Gastroesophageal sphincter (tissue), 4 donors: Measurements from ENCODE around the gene HSPA9. TPM values are rescaled to one million over a fixed set of nuclear protein-coding genes. Genes with fewer than 3 reads are reported as not detected.

Source experiments
- ATAC-seq: fragments of 150-250 bp; one replicate; pipeline ENCODE4 v1.9.1; 2016; ENCODE audit warnings: mild to moderate bottlenecking, moderate library complexity
- H3K27ac ChIP-seq, 4 donors: fragments of 200-600 bp; sonication (generic) in 3 of 4; 1 replicate in 3 of 4; 2 replicates in 1 of 4; pipeline ENCODE4 v1.5.1; 2016 to 2019
- H3K27me3 ChIP-seq: fragments of 200-600 bp; sonication (generic); one replicate; pipeline ENCODE4 v1.5.1; 2019
- H3K36me3 ChIP-seq, 2 donors: fragments of 200-600 bp; sonication (generic); one replicate each; pipeline ENCODE4 v1.5.1; 2019; ENCODE audit warnings: control low read depth in 1 of 2
- H3K4me1 ChIP-seq, 3 donors: fragments of 200-600 bp; sonication (generic); 1 replicate in 2 of 3; 2 replicates in 1 of 3; pipeline ENCODE4 v1.5.1; 2016 to 2019; ENCODE audit warnings: control low read depth in 2 of 3
- H3K4me3 ChIP-seq, 2 donors: fragments of 200-600 bp; sonication (generic); one replicate each; pipeline ENCODE4 v1.5.1; 2019; ENCODE audit warnings: mild to moderate bottlenecking in 1 of 2, moderate library complexity in 1 of 2
- H3K9me3 ChIP-seq, 3 donors: fragments of 200-600 bp; sonication (generic); one replicate each; pipeline ENCODE4 v1.5.1; 2017 to 2019; ENCODE audit warnings: control low read depth in 2 of 3
- EP300 ChIP-seq: sonication (generic); formaldehyde crosslinking; IDR thresholded peaks from one replicate; pipeline ENCODE4 v1.6.1; 2017; ENCODE audit warnings: antibody characterized with exemption, mild to moderate bottlenecking
- POLR2A ChIP-seq, 2 donors: fragments of 450-650 bp; IDR thresholded peaks; one replicate each; pipeline ENCODE4 v1.6.1; 2017; ENCODE audit warnings: antibody characterized with exemption in 2 of 2, mild to moderate bottlenecking in 2 of 2, moderate library complexity in 1 of 2
- POLR2AphosphoS5 ChIP-seq: sonication (generic); formaldehyde crosslinking; IDR thresholded peaks from one replicate; pipeline ENCODE4 v1.6.1; 2017; ENCODE audit warnings: antibody characterized with exemption
- WGBS, 2 donors: methylation state at CpG; one replicate each; pipeline ENCODE4 v1.1.5; 2018; ENCODE audit warnings: low coverage in 1 of 2; 5-methylcytosine and 5-hydroxymethylcytosine counted together
- total RNA-seq, 4 donors: library from RNA; depleted of rRNA; stranded (reverse); fragments of >200 nt; gene quantifications; one replicate each; pipeline ENCODE4 v1.1.0, GENCODE V29; 2016
- TF ChIP-seq, protein P1 (sequence below), 4 experiments: fragments of 200-600 bp in 2 of 4; fragments of 450-650 bp in 2 of 4; sonication (generic) in 1 of 4; IDR thresholded peaks; one replicate each; pipeline ENCODE4 v1.5.1; 2017 to 2019; ENCODE audit warnings: antibody characterized with exemption in 4 of 4, mild to moderate bottlenecking in 2 of 4, moderate library complexity in 2 of 4

Gene HSPA9
- total RNA-seq, 4 donors from 2014 or later = 201 to 367 (median 267) TPM

DNA sequence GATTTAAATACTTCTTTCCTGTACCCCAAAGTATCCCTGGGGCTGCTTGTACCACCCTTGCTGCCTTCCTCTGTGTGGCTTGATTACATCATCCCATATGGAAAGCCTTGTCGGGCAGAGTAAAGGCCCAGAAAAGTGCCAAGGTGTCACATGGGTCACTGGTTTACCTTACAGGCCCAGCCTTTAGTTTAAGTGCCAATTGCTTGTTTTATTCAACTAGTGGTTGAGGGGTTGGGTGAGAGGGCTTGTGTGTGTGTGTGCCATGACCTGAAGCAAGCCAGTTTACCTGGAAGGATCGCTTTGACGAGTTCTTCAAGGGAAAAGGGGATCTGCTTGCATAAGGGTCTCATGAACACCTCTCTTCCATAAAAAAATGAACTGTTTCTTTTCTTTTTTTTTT, 7.8 kb upstream of the HSPA9 start:
- no peak for TF ChIP-seq POLR2A (IDR thresholded peaks at IDR 0.05)
- TF ChIP-seq, protein P1, sequence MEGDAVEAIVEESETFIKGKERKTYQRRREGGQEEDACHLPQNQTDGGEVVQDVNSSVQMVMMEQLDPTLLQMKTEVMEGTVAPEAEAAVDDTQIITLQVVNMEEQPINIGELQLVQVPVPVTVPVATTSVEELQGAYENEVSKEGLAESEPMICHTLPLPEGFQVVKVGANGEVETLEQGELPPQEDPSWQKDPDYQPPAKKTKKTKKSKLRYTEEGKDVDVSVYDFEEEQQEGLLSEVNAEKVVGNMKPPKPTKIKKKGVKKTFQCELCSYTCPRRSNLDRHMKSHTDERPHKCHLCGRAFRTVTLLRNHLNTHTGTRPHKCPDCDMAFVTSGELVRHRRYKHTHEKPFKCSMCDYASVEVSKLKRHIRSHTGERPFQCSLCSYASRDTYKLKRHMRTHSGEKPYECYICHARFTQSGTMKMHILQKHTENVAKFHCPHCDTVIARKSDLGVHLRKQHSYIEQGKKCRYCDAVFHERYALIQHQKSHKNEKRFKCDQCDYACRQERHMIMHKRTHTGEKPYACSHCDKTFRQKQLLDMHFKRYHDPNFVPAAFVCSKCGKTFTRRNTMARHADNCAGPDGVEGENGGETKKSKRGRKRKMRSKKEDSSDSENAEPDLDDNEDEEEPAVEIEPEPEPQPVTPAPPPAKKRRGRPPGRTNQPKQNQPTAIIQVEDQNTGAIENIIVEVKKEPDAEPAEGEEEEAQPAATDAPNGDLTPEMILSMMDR (IDR thresholded peaks at IDR 0.05) = no peak
- no peak for TF ChIP-seq POLR2AphosphoS5
- no peak for TF ChIP-seq EP300
- no peaks in the 10 kb centered on the region for H3K27me3 ChIP-seq
- WGBS, 2 donors = 97 to 100% methylated on average over 2 to 3 of the region's 3 CpGs
- no peak overlapping the region for H3K4me3 ChIP-seq
- no peaks in the 10 kb centered on the region for H3K9me3 ChIP-seq
- H3K4me1 ChIP-seq = peaks cover 0 to 6% (median 0%) of the 10 kb centered on the region in 3 donors
- H3K27ac ChIP-seq = no peak overlapping the region
- no peak for ATAC-seq
- H3K36me3 ChIP-seq = no peaks in the 10 kb centered on the region

DNA sequence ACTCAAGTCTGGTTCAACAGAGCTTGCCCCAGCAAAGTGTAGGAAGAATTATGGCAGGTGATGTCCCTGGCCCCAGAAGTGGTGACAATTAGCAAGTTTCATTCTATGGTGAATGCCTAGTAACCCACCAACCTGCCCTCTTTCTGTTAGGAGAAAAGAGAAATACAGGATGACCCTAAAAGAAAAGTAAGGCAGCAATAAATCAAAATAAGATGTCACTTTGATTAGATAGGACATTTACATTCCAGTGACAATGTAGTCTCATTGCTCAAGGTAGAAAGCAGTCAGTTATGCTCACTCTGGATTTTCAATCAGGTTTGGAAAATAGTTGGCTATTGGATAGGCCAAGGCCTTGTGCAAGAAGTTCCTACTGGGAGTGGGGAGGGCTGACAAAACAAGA, 5.6 kb upstream of the HSPA9 start:
- H3K36me3 ChIP-seq = no peaks in the 10 kb centered on the region
- no peaks in the 10 kb centered on the region for H3K27me3 ChIP-seq
- ATAC-seq = no peak
- H3K4me3 ChIP-seq = no peak overlapping the region
- H3K4me1 ChIP-seq = peaks cover 0 to 12% (median 0%) of the 10 kb centered on the region in 3 donors
- TF ChIP-seq POLR2A (IDR thresholded peaks at IDR 0.05) = no peak
- TF ChIP-seq, protein P1 (IDR thresholded peaks at IDR 0.05) = no peak
- TF ChIP-seq POLR2AphosphoS5 = no peak
- no peak for TF ChIP-seq EP300
- no peaks in the 10 kb centered on the region for H3K9me3 ChIP-seq
- no peak overlapping the region for H3K27ac ChIP-seq

DNA sequence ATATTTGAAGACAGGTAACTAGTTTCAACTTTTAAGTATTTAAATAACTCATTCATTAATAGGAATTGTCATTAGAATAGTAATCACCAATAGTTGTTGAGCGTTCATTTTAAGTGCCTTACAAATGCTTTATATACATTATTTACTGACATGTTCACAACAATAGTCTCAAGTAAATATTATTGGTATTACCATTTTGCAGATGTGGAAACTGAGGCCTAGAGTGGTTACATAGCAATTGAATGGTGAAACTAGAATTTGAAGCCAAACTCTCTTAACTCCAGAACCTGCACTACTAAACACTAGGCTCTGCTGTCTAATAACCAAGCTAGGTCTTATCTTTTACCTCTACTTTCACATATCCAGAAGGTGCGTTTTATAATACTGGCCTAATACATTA, 4.8 kb upstream of the HSPA9 start:
- ATAC-seq = no peak
- H3K27me3 ChIP-seq = no peaks in the 10 kb centered on the region
- H3K27ac ChIP-seq = no peak overlapping the region
- no peaks in the 10 kb centered on the region for H3K36me3 ChIP-seq
- no peak overlapping the region for H3K4me3 ChIP-seq
- peaks cover 0 to 12% (median 0%) of the 10 kb centered on the region in 3 donors for H3K4me1 ChIP-seq
- WGBS, 2 donors = 91 to 94% methylated on average over 2 of the region's 2 CpGs
- no peaks in the 10 kb centered on the region for H3K9me3 ChIP-seq
- TF ChIP-seq EP300 = no peak
- TF ChIP-seq, protein P1 (IDR thresholded peaks at IDR 0.05) = no peak
- TF ChIP-seq POLR2A (IDR thresholded peaks at IDR 0.05) = no peak
- no peak for TF ChIP-seq POLR2AphosphoS5

GRCh38 chr5:138579517-138579863, 4.3 kb upstream of the HSPA9 start:
- Histone ChIP-seq H3K4me3 (no peak overlapping the region), H3K36me3 (no peaks in the 10 kb centered on the region), H3K27ac (peak overlapping the region in 1 of 4 donors; percentile 37), H3K4me1 (peaks cover 0 to 12% (median 0%) of the 10 kb centered on the region in 3 donors), H3K9me3 (no peaks in the 10 kb centered on the region), H3K27me3 (no peaks in the 10 kb centered on the region)
- WGBS, 2 donors = 45 to 55% methylated on average over 2 of the region's 2 CpGs
- TF ChIP-seq, protein P1 (IDR thresholded peaks at IDR 0.05) = no peak
- TF ChIP-seq POLR2AphosphoS5 (no peak), POLR2A (IDR thresholded peaks at IDR 0.05) (no peak), EP300 (no peak)
- ATAC-seq = no peak

GRCh38 chr5:138577452-138577851, 2.3 kb upstream of the HSPA9 start:
- no peaks in the 10 kb centered on the region for H3K27me3 ChIP-seq
- no peak overlapping the region for H3K27ac ChIP-seq
- H3K4me1 ChIP-seq = peaks cover 0 to 32% (median 0%) of the 10 kb centered on the region in 3 donors
- H3K4me3 ChIP-seq = no peak overlapping the region
- no peaks in the 10 kb centered on the region for H3K9me3 ChIP-seq
- no peak for ATAC-seq
- TF ChIP-seq, protein P1 (IDR thresholded peaks at IDR 0.05) = no peak
- TF ChIP-seq EP300 (no peak), POLR2A (IDR thresholded peaks at IDR 0.05) (no peak), POLR2AphosphoS5 (no peak)
- peaks cover 0 to 14% of the 10 kb centered on the region in 2 donors for H3K36me3 ChIP-seq
- 92% methylated on average over 11 of the region's 17 CpGs; no CpG with 5 or more reads in 1 of the 2 donors for WGBS, 2 donors
